Astrocyte (in vitro differentiated cells and primary cell): Measurements from ENCODE around the gene SLC9A5.

Experiments
- CTCF ChIP-seq: IDR thresholded peaks from 2 replicates; pipeline ENCODE4 v1.5.1; 2011; ENCODE audit warnings: low read depth, mild to moderate bottlenecking, inconsistent platforms, low read length, moderate library complexity; ENCODE audit not compliant: insufficient read depth
- EZH2 ChIP-seq: IDR thresholded peaks from 2 replicates; pipeline ENCODE4 v1.6.1; 2012; ENCODE audit warnings: mild to moderate bottlenecking, low read length, inconsistent platforms; ENCODE audit not compliant: insufficient read depth

GRCh38 chr16:67298277-67298676 is 49.5 kb downstream of the SLC9A5 start:
- TF ChIP-seq CTCF (no peak), EZH2 (no peak)
